ENCODE measurements around the gene BMPR1B. TPM values are rescaled to one million over a fixed set of nuclear protein-coding genes. Genes with fewer than 3 reads are reported as not detected.

BMPR1B gene
- total and polyA plus RNA-seq, 2 donors from 2014 or later, result 4.1 to 5.5 TPM

DNA sequence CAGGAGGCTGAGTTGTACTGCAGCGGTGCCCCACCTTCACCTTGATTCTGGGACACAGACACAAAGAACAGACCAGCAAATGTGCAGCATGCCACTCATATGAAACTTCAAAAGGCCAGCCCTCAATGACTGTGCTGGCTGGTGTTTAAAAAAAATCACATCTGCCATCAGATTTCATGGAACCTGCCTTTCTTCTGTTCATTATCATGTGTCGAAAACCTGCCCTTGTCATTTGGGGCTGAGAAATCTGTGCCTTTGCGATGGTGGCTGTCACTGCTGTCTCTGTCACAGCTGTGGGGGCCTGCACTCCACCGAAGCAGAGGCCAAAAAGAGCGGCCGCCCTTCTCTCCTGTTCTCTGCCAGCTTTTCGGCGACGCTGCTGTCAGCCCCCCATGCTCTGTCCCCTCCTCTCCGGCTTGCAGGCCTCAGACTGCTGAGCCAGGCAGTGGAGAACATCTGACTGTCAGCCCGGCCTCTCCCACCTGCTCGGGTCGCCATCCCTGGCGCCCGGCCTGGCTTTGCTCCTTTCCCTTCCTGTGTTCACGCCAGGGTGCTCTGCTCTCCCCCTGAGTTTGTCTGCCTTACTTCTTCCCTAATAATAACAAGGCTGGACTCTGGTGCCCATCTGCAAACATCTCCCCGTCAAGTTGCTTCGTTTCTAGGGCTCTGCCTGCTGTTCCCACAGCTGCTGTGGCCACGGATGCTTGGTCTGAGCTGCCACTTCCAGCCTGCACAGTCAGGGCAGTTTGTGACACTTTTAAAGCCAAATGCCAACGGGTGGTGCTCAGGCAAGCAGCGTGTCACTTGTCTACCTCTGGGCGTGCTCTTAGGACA lies 435.9 kb downstream of the BMPR1B start:
- H3K4me1 ChIP-seq (ENCODE audit: control insufficient read depth in 2 of 3, insufficient read depth in 2 of 3, low read depth in 1 of 3, low read length in 3 of 3), result no peaks in the 10 kb centered on the region
- no peaks in the 10 kb centered on the region for H3K36me3 ChIP-seq (ENCODE audit: control insufficient read depth in 2 of 3, insufficient read depth in 3 of 3, low read length in 3 of 3)
- no peaks in the 10 kb centered on the region for H3K27me3 ChIP-seq (ENCODE audit: control insufficient read depth, insufficient read depth, low read length)
- TF ChIP-seq, protein P1, sequence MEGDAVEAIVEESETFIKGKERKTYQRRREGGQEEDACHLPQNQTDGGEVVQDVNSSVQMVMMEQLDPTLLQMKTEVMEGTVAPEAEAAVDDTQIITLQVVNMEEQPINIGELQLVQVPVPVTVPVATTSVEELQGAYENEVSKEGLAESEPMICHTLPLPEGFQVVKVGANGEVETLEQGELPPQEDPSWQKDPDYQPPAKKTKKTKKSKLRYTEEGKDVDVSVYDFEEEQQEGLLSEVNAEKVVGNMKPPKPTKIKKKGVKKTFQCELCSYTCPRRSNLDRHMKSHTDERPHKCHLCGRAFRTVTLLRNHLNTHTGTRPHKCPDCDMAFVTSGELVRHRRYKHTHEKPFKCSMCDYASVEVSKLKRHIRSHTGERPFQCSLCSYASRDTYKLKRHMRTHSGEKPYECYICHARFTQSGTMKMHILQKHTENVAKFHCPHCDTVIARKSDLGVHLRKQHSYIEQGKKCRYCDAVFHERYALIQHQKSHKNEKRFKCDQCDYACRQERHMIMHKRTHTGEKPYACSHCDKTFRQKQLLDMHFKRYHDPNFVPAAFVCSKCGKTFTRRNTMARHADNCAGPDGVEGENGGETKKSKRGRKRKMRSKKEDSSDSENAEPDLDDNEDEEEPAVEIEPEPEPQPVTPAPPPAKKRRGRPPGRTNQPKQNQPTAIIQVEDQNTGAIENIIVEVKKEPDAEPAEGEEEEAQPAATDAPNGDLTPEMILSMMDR (IDR thresholded peaks at IDR 0.05; ENCODE audit: borderline replicate concordance, extremely low read depth, insufficient read depth), result no peak
- H3K4me3 ChIP-seq (ENCODE audit: low read length in 3 of 3), result no peak overlapping the region
- H3K9me3 ChIP-seq (ENCODE audit: control insufficient read depth in 2 of 3, insufficient read depth in 1 of 3, low read length in 3 of 3), result no peaks in the 10 kb centered on the region
- no peak for FAIRE-seq
- intact Hi-C loops (cut with DNase I), result no loop called here
- no peak overlapping the region for H3K27ac ChIP-seq (ENCODE audit: low read depth in 2 of 2, low read length in 2 of 2)
- no peak overlapping the region for H3K9ac ChIP-seq (ENCODE audit: low read length in 3 of 3)
- peak in 2 of 5 donors; percentile 28 to 51 for DNase-seq

DNA sequence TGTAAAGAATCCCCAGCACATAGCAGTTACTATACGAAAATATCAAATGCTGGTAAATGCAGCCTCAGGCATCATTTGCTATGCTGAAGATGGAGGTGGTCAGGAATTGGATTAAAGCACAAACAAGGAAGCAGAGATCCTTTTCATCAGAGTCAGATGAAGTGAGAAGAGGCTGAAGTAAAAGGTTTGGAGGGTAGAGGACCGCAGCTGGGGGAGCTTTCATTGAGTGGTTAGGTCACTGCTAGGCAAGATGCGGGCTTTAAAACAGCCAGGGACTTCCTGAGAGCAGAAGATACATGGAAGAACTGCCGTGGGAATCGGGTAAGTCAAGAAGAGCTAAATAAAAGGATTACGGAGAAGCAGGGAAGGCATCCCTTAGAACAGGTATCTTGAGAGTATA lies 439.6 kb downstream of the BMPR1B start:
- intact Hi-C loops (cut with DNase I), result no loop called here
- Histone ChIP-seq H3K27ac (ENCODE audit: low read depth in 2 of 2, low read length in 2 of 2) (no peak overlapping the region), H3K27me3 (ENCODE audit: control insufficient read depth, insufficient read depth, low read length) (no peaks in the 10 kb centered on the region), H3K4me3 (ENCODE audit: low read length in 3 of 3) (no peak overlapping the region), H3K9me3 (ENCODE audit: control insufficient read depth in 2 of 3, insufficient read depth in 1 of 3, low read length in 3 of 3) (no peaks in the 10 kb centered on the region), H3K36me3 (ENCODE audit: control insufficient read depth in 2 of 3, insufficient read depth in 3 of 3, low read length in 3 of 3) (no peaks in the 10 kb centered on the region), H3K9ac (ENCODE audit: low read length in 3 of 3) (no peak overlapping the region), H3K4me1 (ENCODE audit: control insufficient read depth in 2 of 3, insufficient read depth in 2 of 3, low read depth in 1 of 3, low read length in 3 of 3) (no peaks in the 10 kb centered on the region)
- no peak for FAIRE-seq
- peak in 1 of 5 donors; percentile 39 for DNase-seq
- TF ChIP-seq, protein P1 (IDR thresholded peaks at IDR 0.05; ENCODE audit: borderline replicate concordance, extremely low read depth, insufficient read depth), result no peak

DNA sequence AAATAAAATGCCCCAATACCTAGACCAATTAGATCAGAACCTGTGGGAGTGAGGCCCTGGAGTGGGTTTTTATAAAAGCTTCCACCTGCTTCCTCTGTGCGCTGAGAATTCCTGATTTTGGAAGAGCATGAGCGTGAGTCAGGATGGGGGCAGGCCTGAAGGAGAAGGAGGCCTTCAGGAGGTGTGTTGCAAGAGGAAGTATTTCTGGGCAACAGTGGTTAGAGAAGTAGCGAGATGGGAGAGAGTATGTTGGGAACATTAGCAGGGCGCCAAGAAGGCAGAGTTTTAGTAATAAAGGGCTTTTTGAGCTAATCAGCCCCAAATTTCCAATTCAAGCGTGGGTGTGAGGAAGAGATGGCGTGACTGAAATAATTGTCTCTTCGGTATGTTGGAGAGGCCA lies 441.2 kb downstream of the BMPR1B start:
- H3K9me3 ChIP-seq (ENCODE audit: control insufficient read depth in 2 of 3, insufficient read depth in 1 of 3, low read length in 3 of 3), result no peaks in the 10 kb centered on the region
- H3K4me3 ChIP-seq (ENCODE audit: low read length in 3 of 3), result no peak overlapping the region
- DNase-seq, result no peak
- H3K27ac ChIP-seq (ENCODE audit: low read depth in 2 of 2, low read length in 2 of 2), result no peak overlapping the region
- intact Hi-C loops (cut with DNase I), result no loop called here
- no peak for FAIRE-seq
- no peak overlapping the region for H3K9ac ChIP-seq (ENCODE audit: low read length in 3 of 3)
- no peaks in the 10 kb centered on the region for H3K27me3 ChIP-seq (ENCODE audit: control insufficient read depth, insufficient read depth, low read length)
- TF ChIP-seq, protein P1 (IDR thresholded peaks at IDR 0.05; ENCODE audit: borderline replicate concordance, extremely low read depth, insufficient read depth), result no peak
- H3K36me3 ChIP-seq (ENCODE audit: control insufficient read depth in 2 of 3, insufficient read depth in 3 of 3, low read length in 3 of 3), result no peaks in the 10 kb centered on the region
- no peaks in the 10 kb centered on the region for H3K4me1 ChIP-seq (ENCODE audit: control insufficient read depth in 2 of 3, insufficient read depth in 2 of 3, low read depth in 1 of 3, low read length in 3 of 3)

All from kidney (tissue), 14 donors.